Astrocyte (in vitro differentiated cells and primary cell): ENCODE results near the gene SPHK2.

Experiments
- EZH2 ChIP-seq: IDR thresholded peaks from 2 replicates; pipeline ENCODE4 v1.6.1; 2012; ENCODE audit warnings: mild to moderate bottlenecking, low read length, inconsistent platforms; ENCODE audit not compliant: insufficient read depth
- TF ChIP-seq, protein P1 (sequence below): IDR thresholded peaks from 2 replicates; pipeline ENCODE4 v1.5.1; 2011; ENCODE audit warnings: low read depth, mild to moderate bottlenecking, inconsistent platforms, low read length, moderate library complexity; ENCODE audit not compliant: insufficient read depth

DNA sequence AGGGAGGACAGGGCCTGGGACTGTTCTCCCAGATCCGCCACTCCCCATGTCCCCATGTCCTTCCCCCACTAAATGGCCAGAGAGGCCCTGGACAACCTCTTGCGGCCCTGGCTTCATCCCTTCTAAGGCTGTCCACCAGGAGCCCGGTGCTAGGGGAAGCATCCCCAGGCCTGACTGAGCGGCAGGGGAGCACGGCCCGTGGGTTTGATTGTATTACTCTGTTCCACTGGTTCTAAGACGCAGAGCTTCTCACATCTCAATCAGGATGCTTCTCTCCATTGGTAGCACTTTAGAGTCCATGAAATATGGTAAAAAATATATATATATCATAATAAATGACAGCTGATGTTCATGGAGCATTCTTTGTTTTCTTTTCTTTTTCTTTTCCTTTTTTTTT lies 11.9 kb upstream of the SPHK2 start:
- TF ChIP-seq, protein P1, sequence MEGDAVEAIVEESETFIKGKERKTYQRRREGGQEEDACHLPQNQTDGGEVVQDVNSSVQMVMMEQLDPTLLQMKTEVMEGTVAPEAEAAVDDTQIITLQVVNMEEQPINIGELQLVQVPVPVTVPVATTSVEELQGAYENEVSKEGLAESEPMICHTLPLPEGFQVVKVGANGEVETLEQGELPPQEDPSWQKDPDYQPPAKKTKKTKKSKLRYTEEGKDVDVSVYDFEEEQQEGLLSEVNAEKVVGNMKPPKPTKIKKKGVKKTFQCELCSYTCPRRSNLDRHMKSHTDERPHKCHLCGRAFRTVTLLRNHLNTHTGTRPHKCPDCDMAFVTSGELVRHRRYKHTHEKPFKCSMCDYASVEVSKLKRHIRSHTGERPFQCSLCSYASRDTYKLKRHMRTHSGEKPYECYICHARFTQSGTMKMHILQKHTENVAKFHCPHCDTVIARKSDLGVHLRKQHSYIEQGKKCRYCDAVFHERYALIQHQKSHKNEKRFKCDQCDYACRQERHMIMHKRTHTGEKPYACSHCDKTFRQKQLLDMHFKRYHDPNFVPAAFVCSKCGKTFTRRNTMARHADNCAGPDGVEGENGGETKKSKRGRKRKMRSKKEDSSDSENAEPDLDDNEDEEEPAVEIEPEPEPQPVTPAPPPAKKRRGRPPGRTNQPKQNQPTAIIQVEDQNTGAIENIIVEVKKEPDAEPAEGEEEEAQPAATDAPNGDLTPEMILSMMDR: no peak
- no peak for TF ChIP-seq EZH2
